ENCODE results near the gene ADGRG1.

DNA sequence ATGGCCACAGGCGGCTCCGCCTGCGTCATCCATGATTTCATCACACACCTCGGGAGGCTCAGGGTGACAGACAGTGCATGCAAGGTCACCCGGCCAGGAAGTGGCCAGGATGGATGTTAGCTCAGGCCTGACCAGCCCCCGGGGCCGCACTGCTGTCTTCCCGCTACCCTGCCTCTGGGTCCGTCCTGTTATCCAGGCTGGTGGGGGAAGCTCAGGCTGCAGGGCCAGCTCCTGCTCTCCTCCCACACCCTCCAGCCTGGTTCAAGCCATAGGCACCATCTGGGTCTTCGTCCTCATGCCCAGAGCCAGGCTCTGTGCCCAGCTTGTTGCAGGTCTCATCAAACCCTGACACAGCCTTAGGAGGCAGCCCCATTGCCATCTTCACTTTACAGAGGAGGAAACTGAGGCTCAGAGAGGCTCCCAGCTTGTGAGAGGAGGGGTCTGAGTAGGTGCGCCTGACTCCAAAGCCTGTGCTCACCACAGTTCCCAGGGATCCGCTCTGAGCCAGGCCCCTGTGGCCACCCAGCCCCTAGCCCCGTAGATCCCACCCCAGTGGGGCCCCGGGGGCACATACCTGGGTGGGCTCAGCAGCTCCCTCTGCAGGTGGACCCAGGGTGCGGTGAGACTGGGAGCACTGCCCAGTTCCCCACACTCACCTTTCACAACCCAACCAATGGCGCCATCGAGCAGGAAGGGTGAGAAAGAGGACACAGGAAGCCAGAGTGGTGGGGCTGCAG lies 39.3 kb downstream of the ADGRG1 start:
- TF ChIP-seq SP1 (CRISPR knock-in tag; conservative IDR thresholded peaks at IDR 0.05): no peak
- TF ChIP-seq NR1H2 (CRISPR knock-in tag; IDR thresholded peaks at IDR 0.05): no peak
- TF ChIP-seq, protein P1, sequence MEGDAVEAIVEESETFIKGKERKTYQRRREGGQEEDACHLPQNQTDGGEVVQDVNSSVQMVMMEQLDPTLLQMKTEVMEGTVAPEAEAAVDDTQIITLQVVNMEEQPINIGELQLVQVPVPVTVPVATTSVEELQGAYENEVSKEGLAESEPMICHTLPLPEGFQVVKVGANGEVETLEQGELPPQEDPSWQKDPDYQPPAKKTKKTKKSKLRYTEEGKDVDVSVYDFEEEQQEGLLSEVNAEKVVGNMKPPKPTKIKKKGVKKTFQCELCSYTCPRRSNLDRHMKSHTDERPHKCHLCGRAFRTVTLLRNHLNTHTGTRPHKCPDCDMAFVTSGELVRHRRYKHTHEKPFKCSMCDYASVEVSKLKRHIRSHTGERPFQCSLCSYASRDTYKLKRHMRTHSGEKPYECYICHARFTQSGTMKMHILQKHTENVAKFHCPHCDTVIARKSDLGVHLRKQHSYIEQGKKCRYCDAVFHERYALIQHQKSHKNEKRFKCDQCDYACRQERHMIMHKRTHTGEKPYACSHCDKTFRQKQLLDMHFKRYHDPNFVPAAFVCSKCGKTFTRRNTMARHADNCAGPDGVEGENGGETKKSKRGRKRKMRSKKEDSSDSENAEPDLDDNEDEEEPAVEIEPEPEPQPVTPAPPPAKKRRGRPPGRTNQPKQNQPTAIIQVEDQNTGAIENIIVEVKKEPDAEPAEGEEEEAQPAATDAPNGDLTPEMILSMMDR (IDR thresholded peaks at IDR 0.05): 0 out of 2 replicates have a peak, but pooled peaks have one; percentile 28
- TF ChIP-seq, protein P2, sequence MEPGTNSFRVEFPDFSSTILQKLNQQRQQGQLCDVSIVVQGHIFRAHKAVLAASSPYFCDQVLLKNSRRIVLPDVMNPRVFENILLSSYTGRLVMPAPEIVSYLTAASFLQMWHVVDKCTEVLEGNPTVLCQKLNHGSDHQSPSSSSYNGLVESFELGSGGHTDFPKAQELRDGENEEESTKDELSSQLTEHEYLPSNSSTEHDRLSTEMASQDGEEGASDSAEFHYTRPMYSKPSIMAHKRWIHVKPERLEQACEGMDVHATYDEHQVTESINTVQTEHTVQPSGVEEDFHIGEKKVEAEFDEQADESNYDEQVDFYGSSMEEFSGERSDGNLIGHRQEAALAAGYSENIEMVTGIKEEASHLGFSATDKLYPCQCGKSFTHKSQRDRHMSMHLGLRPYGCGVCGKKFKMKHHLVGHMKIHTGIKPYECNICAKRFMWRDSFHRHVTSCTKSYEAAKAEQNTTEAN (CRISPR knock-in tag; IDR thresholded peaks at IDR 0.05): no peak
- TF ChIP-seq, protein P3, sequence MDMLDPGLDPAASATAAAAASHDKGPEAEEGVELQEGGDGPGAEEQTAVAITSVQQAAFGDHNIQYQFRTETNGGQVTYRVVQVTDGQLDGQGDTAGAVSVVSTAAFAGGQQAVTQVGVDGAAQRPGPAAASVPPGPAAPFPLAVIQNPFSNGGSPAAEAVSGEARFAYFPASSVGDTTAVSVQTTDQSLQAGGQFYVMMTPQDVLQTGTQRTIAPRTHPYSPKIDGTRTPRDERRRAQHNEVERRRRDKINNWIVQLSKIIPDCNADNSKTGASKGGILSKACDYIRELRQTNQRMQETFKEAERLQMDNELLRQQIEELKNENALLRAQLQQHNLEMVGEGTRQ (CRISPR knock-in tag; IDR thresholded peaks at IDR 0.05): no peak
- TF ChIP-seq CBFB (CRISPR knock-in tag; IDR thresholded peaks at IDR 0.05; ENCODE audit: low read depth): no peak
- TF ChIP-seq MAX (CRISPR knock-in tag; IDR thresholded peaks at IDR 0.05): no peak
- TF ChIP-seq HMGXB4 (CRISPR knock-in tag; IDR thresholded peaks at IDR 0.05): no peak
- TF ChIP-seq, protein P4, sequence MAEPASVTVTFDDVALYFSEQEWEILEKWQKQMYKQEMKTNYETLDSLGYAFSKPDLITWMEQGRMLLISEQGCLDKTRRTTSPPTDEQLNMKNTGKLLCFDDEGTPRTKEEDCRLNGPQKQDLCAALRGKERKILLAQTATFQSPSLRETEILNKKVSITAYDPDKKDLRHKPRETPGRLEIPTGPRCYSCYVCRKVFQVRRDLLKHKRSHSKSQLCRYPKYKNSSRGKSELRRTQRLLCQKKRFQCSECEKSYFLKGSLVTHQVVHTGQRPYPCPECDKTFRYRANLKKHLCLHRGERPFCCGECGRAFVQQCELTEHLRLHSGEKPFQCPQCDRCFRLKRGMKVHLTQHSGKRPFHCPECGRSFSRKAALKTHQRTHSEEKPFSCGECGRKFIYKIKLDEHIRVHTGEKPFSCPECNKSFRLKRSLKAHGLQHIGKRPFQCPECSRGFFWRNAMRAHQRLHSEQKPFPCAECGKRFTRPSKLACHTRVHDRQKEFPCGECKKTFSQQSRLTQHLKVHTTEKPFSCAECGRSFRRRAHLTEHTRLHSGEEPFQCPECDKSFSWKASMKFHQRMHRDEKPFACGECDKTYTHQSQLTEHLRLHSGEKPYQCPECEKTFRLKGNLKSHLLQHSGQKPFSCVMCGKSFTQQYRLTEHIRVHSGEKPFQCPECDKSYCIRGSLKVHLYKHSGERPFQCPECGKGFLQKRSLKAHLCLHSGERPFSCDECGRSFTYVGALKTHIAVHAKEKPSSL (CRISPR knock-in tag; conservative IDR thresholded peaks at IDR 0.05): no peak
- no peak for TF ChIP-seq JUN (CRISPR knock-in tag; IDR thresholded peaks at IDR 0.05)
- no peak for TF ChIP-seq OVOL2 (CRISPR knock-in tag; IDR thresholded peaks at IDR 0.05; ENCODE audit: borderline replicate concordance)
- no peak for TF ChIP-seq ZNF232 (CRISPR knock-in tag; IDR thresholded peaks at IDR 0.05)
- TF ChIP-seq TEAD4 (CRISPR knock-in tag; IDR thresholded peaks at IDR 0.05): no peak
